Cardiac fibroblast (primary cell): ENCODE data around the gene FHL3.
A peak's percentile ranks its signal among the peaks of the same experiment; 100 is the strongest.

Experiments
- DNase-seq, 2 donors: peaks; one replicate each; pipeline versions ENCODE4 v3.0.0 to v3.0.0-alpha.2; 2010; ENCODE audit warnings: low read depth in 2 of 2
- H3K4me3 ChIP-seq, 2 donors: replicated peaks in 1 of 2; 1 replicate in 1 of 2; 2 replicates in 1 of 2; pipeline ENCODE4 v1.5.1; 2011; ENCODE audit warnings: low read depth in 2 of 2, low read length in 2 of 2, mild to moderate bottlenecking in 2 of 2, moderate library complexity in 1 of 2
- CTCF ChIP-seq: IDR thresholded peaks from one replicate; pipeline ENCODE4 v1.5.1; 2011; ENCODE audit warnings: low read depth, mild to moderate bottlenecking, low read length, inconsistent platforms

FHL3 gene

GRCh38 chr1:38013227-38013622, 7.9 kb upstream of the FHL3 start:
- H3K4me3 ChIP-seq = peak overlapping the region; percentile 78 to 79
- no peak for TF ChIP-seq CTCF
- no peak for DNase-seq

- DNase-seq = peak; percentile 100
- TF ChIP-seq CTCF = no peak
- peak within 1 kb of the TSS; percentile 78 to 79 for H3K4me3 ChIP-seq
Observed at GRCh38 chr1:38012363-38013226, 7.3 kb upstream of the FHL3 start, which contains the start of gene UTP11. UTP11 (plus strand) TSS chr1:38012734; CDS start chr1:38012803, 69 bp downstream.

- no peak for TF ChIP-seq CTCF
Observed at GRCh38 chr1:38009841-38010180, 4.5 kb upstream of the FHL3 start.

GRCh38 chr1:38009088-38009840, 4.0 kb upstream of the FHL3 start:
- no peak overlapping the region for H3K4me3 ChIP-seq
- TF ChIP-seq CTCF = no peak
- DNase-seq = peak; percentile 78 to 92

More at GRCh38 chr1:38009841-38010180, 4.5 kb upstream of the FHL3 start:
- no peak for DNase-seq
- H3K4me3 ChIP-seq = no peak overlapping the region

GRCh38 chr1:38006008-38006828, 904 bp upstream of the FHL3 start:
- H3K4me3 ChIP-seq = peak overlapping the region; percentile 22 to 79
- no peak for DNase-seq
- TF ChIP-seq CTCF = no peak
